ENCODE measurements around the gene IRF9.

- TF ChIP-seq CTCF (IDR thresholded peaks at IDR 0.05; ENCODE audit: poor library complexity) = no peak
- no peak for TF ChIP-seq EZH2 (IDR thresholded peaks at IDR 0.05; ENCODE audit: borderline replicate concordance)
Observed at GRCh38 chr14:24115422-24116127, 45.5 kb upstream of the IRF9 start.

Measured in hepatocyte (in vitro differentiated cells).